NB4 (cell line): Measurements from ENCODE around the gene KCNT2.
A peak's percentile ranks its signal among the peaks of the same experiment; 100 is the strongest.

Experiments used
- DNase-seq: peaks from one replicate; pipeline ENCODE4 v3.0.0; 2010; ENCODE audit warnings: low read depth
- H3K4me3 ChIP-seq: one replicate; pipeline ENCODE4 v1.5.1; 2011; ENCODE audit warnings: mild to moderate bottlenecking, low read depth, low read length, moderate library complexity
- CTCF ChIP-seq: IDR thresholded peaks from one replicate; pipeline ENCODE4 v1.5.1; 2012; ENCODE audit warnings: low read depth, low read length
- MAX ChIP-seq: IDR thresholded peaks from 2 replicates; pipeline ENCODE4 v1.6.1; 2011; ENCODE audit warnings: low read depth, low read length
- MYC ChIP-seq: IDR thresholded peaks from 2 replicates; pipeline ENCODE4 v1.6.1; 2011; ENCODE audit warnings: low read depth, low read length
- POLR2A ChIP-seq: IDR thresholded peaks from 2 replicates; pipeline ENCODE4 v1.6.1; 2011; ENCODE audit warnings: mild to moderate bottlenecking; ENCODE audit not compliant: insufficient read length; ENCODE audit errors: extremely low read depth

KCNT2 gene

GRCh38 chr1:196319301-196319700, 288.9 kb downstream of the KCNT2 start:
- TF ChIP-seq POLR2A: no peak
- no peak for TF ChIP-seq CTCF
- no peak for TF ChIP-seq MYC
- no peak for TF ChIP-seq MAX
- no peak for DNase-seq

GRCh38 chr1:196317535-196318522, 290.4 kb downstream of the KCNT2 start:
- peak; percentile 34 for DNase-seq
- TF ChIP-seq MAX (no peak), MYC (no peak), POLR2A (no peak), CTCF (peak; percentile 36)
- no peak overlapping the region for H3K4me3 ChIP-seq

More at GRCh38 chr1:196319301-196319700, 288.9 kb downstream of the KCNT2 start:
- H3K4me3 ChIP-seq: no peak overlapping the region

DNA sequence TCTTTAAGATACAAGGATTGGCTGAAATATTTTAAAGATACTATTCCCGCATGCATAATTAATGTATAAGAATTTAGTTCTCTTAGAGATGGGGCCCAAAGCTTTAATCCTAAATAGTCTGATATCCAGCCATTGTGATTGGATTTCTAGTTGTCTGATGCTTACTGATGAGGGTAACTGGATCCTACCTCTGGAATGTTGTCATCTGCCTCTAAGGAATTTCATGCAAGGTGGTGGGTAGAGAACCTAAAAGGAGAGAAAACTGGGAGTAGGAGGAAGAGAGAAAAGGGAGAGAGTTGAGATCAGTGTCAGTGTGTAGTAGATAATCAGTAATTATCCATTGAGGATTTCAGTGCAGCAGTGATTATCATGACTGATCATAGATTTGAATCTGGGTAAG, 295.5 kb downstream of the KCNT2 start:
- H3K4me3 ChIP-seq: no peak overlapping the region
- DNase-seq: no peak

DNA sequence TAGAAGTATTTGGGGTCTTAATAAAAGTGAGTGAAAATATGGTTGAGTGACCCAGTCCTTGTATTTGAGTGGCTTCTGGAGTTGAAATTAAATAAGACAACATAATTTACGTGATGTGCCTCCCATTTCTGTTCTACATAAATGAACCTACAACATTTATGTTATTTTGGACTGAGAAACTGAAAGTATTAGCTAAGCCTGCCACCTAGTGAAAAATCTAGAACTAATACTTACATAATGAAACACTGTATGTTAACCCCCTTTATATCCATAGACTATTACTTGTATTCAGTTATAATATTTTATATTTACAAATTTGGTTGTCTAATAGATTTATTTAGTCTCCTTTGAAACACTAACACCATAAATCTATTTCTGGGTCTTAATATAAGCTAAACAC, 298.9 kb downstream of the KCNT2 start:
- H3K4me3 ChIP-seq: no peak overlapping the region
- TF ChIP-seq CTCF (no peak), MYC (no peak), POLR2A (no peak), MAX (no peak)
- DNase-seq: peak; percentile 34

More for the DNA sequence above, 295.5 kb downstream of the KCNT2 start:
- no peak for TF ChIP-seq CTCF
- no peak for TF ChIP-seq MAX
- no peak for TF ChIP-seq POLR2A
- no peak for TF ChIP-seq MYC

- no peak for DNase-seq
- TF ChIP-seq CTCF (no peak), POLR2A (no peak), MAX (no peak), MYC (no peak)
- H3K4me3 ChIP-seq: no peak overlapping the region
Measured at GRCh38 chr1:196308176-196308575, 300.1 kb downstream of the KCNT2 start.
